Endodermal cell (in vitro differentiated cells): ENCODE measurements around the gene CHGA. TPM values are rescaled to one million over a fixed set of nuclear protein-coding genes. Genes with fewer than 3 reads are reported as not detected.

ENCODE experiments used
- DNase-seq: peaks from one replicate; pipeline ENCODE4 v3.0.0-alpha.2; 2017
- H3K27ac ChIP-seq: 2 replicates; pipeline ENCODE4 v1.5.1; 2013; ENCODE audit warnings: mild to moderate bottlenecking, low read depth, low read length, moderate library complexity
- H3K27me3 ChIP-seq: 2 replicates; pipeline ENCODE4 v1.6.1; 2013; ENCODE audit warnings: mild to moderate bottlenecking, low read length, moderate library complexity; ENCODE audit not compliant: insufficient read depth, control insufficient read depth, poor library complexity, severe bottlenecking
- H3K36me3 ChIP-seq: 2 replicates; pipeline ENCODE4 v1.7.0; 2013; ENCODE audit warnings: mild to moderate bottlenecking, low read length, moderate library complexity; ENCODE audit not compliant: control insufficient read depth, insufficient read depth
- H3K4me1 ChIP-seq: one replicate; pipeline ENCODE4 v1.7.0; 2013; ENCODE audit warnings: low read length; ENCODE audit not compliant: control insufficient read depth, insufficient read depth
- H3K4me3 ChIP-seq: 2 replicates; pipeline ENCODE4 v1.5.1; 2013; ENCODE audit warnings: mild to moderate bottlenecking, low read length, moderate library complexity
- H3K9ac ChIP-seq: 2 replicates; pipeline ENCODE4 v1.6.1; 2013; ENCODE audit warnings: mild to moderate bottlenecking, low read length, moderate library complexity; ENCODE audit not compliant: poor library complexity, severe bottlenecking; ENCODE audit errors: extremely low read depth
- H3K9me3 ChIP-seq: 2 replicates; pipeline ENCODE4 v1.6.1; 2013; ENCODE audit warnings: mild to moderate bottlenecking, low read length, moderate library complexity; ENCODE audit not compliant: control insufficient read depth
- H3K27ac Mint-ChIP-seq: 2 replicates; pipeline ENCODE4 v1.8.0; 2020; ENCODE audit warnings: mixed read lengths
- H3K27me3 Mint-ChIP-seq: 2 replicates; pipeline ENCODE4 v1.8.0; 2021; ENCODE audit warnings: mild to moderate bottlenecking, mixed read lengths; ENCODE audit not compliant: insufficient read depth
- H3K36me3 Mint-ChIP-seq: 2 replicates; pipeline ENCODE4 v1.8.0; 2020; ENCODE audit warnings: low read depth, mixed read lengths
- H3K4me1 Mint-ChIP-seq: 2 replicates; pipeline ENCODE4 v1.8.0; 2020; ENCODE audit warnings: mixed read lengths
- H3K4me3 Mint-ChIP-seq: 2 replicates; pipeline ENCODE4 v1.8.0; 2020; ENCODE audit warnings: mild to moderate bottlenecking, moderate library complexity, mixed read lengths
- H3K9me3 Mint-ChIP-seq: 2 replicates; pipeline ENCODE4 v1.8.0; 2020; ENCODE audit warnings: mild to moderate bottlenecking, mixed read lengths
- WGBS, 2 experiments: methylation state at CpG; one replicate each; pipeline versions ENCODE4 v1.1.5 to v1.1.7; 2013; ENCODE audit warnings: missing lambda C conversion rate in 2 of 2, mixed read lengths in 1 of 2; ENCODE audit not compliant: insufficient coverage in 1 of 2, insufficient read length in 1 of 2; 5-methylcytosine and 5-hydroxymethylcytosine counted together
- total RNA-seq, 2 donors: library from RNA; stranded (reverse); fragmentation: NEBNext Ultra II Directional in 1 of 2; extraction: Animal tissue kit (Norgen Biotek cat#: 25700) in 1 of 2; gene quantifications; 2 replicates in 1 of 2; 3 replicates in 1 of 2; pipeline ENCODE4 v1.2.1, GENCODE V29; 2021
- TF ChIP-seq, protein P1 (sequence below): fragments of 200-600 bp; sonication (generic); conservative IDR thresholded peaks from 2 replicates; pipeline ENCODE4 v1.5.0; 2021; ENCODE audit warnings: antibody characterized with exemption, mild to moderate bottlenecking

CHGA gene
- total RNA-seq, 2 donors from 2014 or later = 4.6 TPM

DNA sequence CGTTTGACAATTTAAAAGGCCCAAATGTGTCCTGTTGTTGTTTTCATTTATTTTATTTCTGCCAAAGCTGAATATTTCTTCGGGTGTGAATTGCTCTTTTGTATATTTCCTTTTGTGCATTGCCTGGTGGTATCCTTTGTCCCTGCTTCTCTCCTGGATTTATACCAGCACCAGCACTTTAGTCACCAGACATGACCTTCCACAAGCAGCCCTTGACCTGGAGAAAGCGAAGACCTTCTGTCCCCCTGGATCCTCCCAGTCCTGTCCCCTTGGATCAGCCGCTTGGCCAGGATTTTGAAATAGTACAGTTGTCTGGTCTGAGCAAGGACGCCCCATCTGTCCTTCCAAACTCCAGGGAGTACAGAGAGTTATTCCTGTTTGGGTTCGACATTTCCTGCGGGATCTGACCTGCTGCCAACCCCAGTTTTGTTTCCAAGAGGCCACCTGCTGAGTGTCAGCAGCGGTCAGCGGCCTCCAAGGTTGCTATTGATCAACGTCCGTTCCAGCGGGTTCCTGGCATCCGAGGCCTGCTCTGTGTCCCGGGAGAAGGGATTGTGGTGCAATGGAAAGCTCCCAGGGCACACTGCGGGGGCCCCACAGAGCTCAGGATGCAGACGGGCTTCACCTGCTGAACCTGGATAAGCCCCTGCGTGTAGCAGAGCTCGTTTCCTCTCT is 45.1 kb upstream of the CHGA start:
- H3K9me3 Mint-ChIP-seq = no peaks in the 10 kb centered on the region
- peak; percentile 63 for DNase-seq
- TF ChIP-seq, protein P1, sequence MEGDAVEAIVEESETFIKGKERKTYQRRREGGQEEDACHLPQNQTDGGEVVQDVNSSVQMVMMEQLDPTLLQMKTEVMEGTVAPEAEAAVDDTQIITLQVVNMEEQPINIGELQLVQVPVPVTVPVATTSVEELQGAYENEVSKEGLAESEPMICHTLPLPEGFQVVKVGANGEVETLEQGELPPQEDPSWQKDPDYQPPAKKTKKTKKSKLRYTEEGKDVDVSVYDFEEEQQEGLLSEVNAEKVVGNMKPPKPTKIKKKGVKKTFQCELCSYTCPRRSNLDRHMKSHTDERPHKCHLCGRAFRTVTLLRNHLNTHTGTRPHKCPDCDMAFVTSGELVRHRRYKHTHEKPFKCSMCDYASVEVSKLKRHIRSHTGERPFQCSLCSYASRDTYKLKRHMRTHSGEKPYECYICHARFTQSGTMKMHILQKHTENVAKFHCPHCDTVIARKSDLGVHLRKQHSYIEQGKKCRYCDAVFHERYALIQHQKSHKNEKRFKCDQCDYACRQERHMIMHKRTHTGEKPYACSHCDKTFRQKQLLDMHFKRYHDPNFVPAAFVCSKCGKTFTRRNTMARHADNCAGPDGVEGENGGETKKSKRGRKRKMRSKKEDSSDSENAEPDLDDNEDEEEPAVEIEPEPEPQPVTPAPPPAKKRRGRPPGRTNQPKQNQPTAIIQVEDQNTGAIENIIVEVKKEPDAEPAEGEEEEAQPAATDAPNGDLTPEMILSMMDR = no peak
- H3K4me3 Mint-ChIP-seq = no peak overlapping the region
- Histone ChIP-seq H3K4me1 (no peaks in the 10 kb centered on the region), H3K9ac (no peak overlapping the region), H3K36me3 (no peaks in the 10 kb centered on the region), H3K27me3 (no peaks in the 10 kb centered on the region), H3K27ac (no peak overlapping the region), H3K4me3 (no peak overlapping the region), H3K9me3 (no peaks in the 10 kb centered on the region)
- peaks cover 2% of the 10 kb centered on the region for H3K27me3 Mint-ChIP-seq
- peaks cover 8% of the 10 kb centered on the region for H3K4me1 Mint-ChIP-seq
- H3K36me3 Mint-ChIP-seq = no peaks in the 10 kb centered on the region
- 52 to 56% methylated on average over 8 to 18 of the region's 18 CpGs for WGBS, 2 experiments
- no peak overlapping the region for H3K27ac Mint-ChIP-seq

DNA sequence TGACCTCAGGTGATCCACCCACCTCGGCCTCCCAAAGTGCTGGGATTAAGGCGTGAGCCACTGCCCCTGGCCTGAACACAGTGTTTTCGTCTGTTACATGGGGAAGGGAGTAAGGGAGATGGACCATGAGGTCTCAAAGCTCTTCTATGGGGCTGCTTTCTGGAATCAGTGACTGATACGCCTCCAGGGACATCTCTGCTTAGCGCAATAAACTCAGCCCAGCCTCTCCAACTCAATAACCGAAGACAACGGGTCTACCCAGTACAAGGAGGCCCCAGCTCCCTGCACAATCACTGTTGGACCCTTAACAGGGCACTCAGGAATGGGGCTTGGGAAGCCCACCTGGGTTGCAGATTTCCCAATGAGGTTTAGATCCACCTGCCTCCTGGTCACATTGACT is 42.6 kb upstream of the CHGA start:
- WGBS, 2 experiments = 87 to 92% methylated on average over 3 to 7 of the region's 7 CpGs
- H3K4me3 Mint-ChIP-seq = no peak overlapping the region
- Histone ChIP-seq H3K36me3 (no peaks in the 10 kb centered on the region), H3K9me3 (no peaks in the 10 kb centered on the region), H3K4me3 (no peak overlapping the region), H3K9ac (no peak overlapping the region), H3K27ac (no peak overlapping the region), H3K4me1 (no peaks in the 10 kb centered on the region), H3K27me3 (no peaks in the 10 kb centered on the region)
- no peak overlapping the region for H3K27ac Mint-ChIP-seq
- no peaks in the 10 kb centered on the region for H3K9me3 Mint-ChIP-seq
- H3K4me1 Mint-ChIP-seq = peaks cover 8% of the 10 kb centered on the region
- peaks cover 2% of the 10 kb centered on the region for H3K27me3 Mint-ChIP-seq
- TF ChIP-seq, protein P1 = no peak
- no peaks in the 10 kb centered on the region for H3K36me3 Mint-ChIP-seq
- no peak for DNase-seq

DNA sequence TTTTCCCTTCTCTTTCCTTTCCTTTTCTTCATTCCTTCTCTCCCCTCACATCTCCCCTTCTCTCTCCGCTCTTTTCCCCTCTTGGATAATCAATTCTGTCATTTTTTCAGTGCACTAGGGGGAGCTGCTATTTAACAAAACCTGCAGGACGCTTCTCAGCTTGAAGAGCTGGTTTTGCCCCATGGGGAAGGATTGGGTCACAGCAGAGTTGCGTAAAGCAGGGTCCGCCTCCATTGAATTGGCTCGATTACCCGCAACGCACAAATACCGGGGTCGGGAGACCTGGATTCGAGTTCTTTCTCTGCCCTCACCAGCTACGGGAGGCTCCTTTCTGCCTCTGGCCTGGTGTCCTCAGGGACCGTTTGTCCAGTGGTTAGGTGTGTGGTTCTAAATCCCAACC is 42.1 kb upstream of the CHGA start:
- DNase-seq = peak; percentile 75
- no peaks in the 10 kb centered on the region for H3K4me1 ChIP-seq
- H3K9me3 Mint-ChIP-seq = no peaks in the 10 kb centered on the region
- no peak overlapping the region for H3K4me3 ChIP-seq
- H3K27me3 ChIP-seq = no peaks in the 10 kb centered on the region
- peaks cover 10% of the 10 kb centered on the region for H3K4me1 Mint-ChIP-seq
- H3K36me3 ChIP-seq = no peaks in the 10 kb centered on the region
- no peak overlapping the region for H3K9ac ChIP-seq
- no peaks in the 10 kb centered on the region for H3K36me3 Mint-ChIP-seq
- H3K4me3 Mint-ChIP-seq = no peak overlapping the region
- no peak overlapping the region for H3K27ac ChIP-seq
- 39 to 47% methylated on average over 11 to 12 of the region's 12 CpGs for WGBS, 2 experiments
- H3K27me3 Mint-ChIP-seq = peaks cover 2% of the 10 kb centered on the region
- TF ChIP-seq, protein P1 = peak; percentile 71
- H3K9me3 ChIP-seq = no peaks in the 10 kb centered on the region
- no peak overlapping the region for H3K27ac Mint-ChIP-seq
